ENCODE measurements around the gene CBFA2T2. TPM values are rescaled to one million over a fixed set of nuclear protein-coding genes. Genes with fewer than 3 reads are reported as not detected.

The CBFA2T2 gene
- total RNA-seq (2013; cell fraction: nucleolus; rRNA removed), result 21.8 and 22.2 TPM in 2 replicates
- total RNA-seq (2014; rRNA removed), result 2.6 and 2.7 TPM in 2 replicates
- total RNA-seq (2014; rRNA removed; fragmentation: Illumina TruSeq; extraction: Trizol), result 3.0 and 3.6 TPM in 2 replicates
- 5.7 and 6.2 TPM in 2 replicates for total RNA-seq (2021)
- polyA plus RNA-seq (2011; ENCODE audit: low read depth), result 2.7 TPM
- 6.9 and 8.2 TPM in 2 replicates for polyA plus RNA-seq (2011; rRNA removed)
- 7.8 and 9.2 TPM in 2 replicates for polyA plus RNA-seq (2011; cell fraction: cytosol; rRNA removed)
- 14.9 and 15.5 TPM in 2 replicates for polyA plus RNA-seq (2011; cell fraction: nucleus; rRNA removed)
- polyA plus RNA-seq (2012), result 4.8 and 6.5 TPM in 2 replicates
- polyA plus RNA-seq (2014; fragmentation: Illumina TruSeq; extraction: Trizol), result 4.3 and 5.2 TPM in 2 replicates
- under 1 TPM; 0.61 to 0.62 TPM for polyA plus RNA-seq (2014; fragmentation: Nextera tagmentation; extraction: Ambion mirVana)
- 6.2 and 7.0 TPM in 2 replicates for polyA plus RNA-seq (2014; rRNA removed)
- polyA plus RNA-seq (2016; fragmentation: Nextera tagmentation; extraction: Ambion mirVana), result 1 to 10 TPM; 7.1 to 8.6 TPM
- 10.7 and 15.5 TPM in 2 replicates for polyA minus RNA-seq (2011; rRNA and poly(A)+ RNA removed)
- 6.1 and 8.6 TPM in 2 replicates for polyA minus RNA-seq (2011; cell fraction: cytosol; rRNA and poly(A)+ RNA removed)
- polyA minus RNA-seq (2011; cell fraction: nucleus; rRNA and poly(A)+ RNA removed), result 4.0 and 7.4 TPM in 2 replicates
- Bru-seq, nascent RNA, result percentile 69 among the genes with signal in this experiment
- percentile 72 among the genes with signal in this experiment for BruChase-seq, experiment 1, labeled RNA remaining after a 6-hour chase
- percentile 71 among the genes with signal in this experiment for BruChase-seq, experiment 2, labeled RNA remaining after a 2-hour chase
- long read RNA-seq, experiment 1, partial matches to known transcripts, result 0 of 1 reads
- long read RNA-seq, experiment 1, other reads (novel, unspliced or antisense), result 1 of 1 reads
- long read RNA-seq, experiment 2, partial matches to known transcripts, result 3 of 8 reads
- long read RNA-seq, experiment 2, other reads (novel, unspliced or antisense), result 5 of 8 reads

DNA sequence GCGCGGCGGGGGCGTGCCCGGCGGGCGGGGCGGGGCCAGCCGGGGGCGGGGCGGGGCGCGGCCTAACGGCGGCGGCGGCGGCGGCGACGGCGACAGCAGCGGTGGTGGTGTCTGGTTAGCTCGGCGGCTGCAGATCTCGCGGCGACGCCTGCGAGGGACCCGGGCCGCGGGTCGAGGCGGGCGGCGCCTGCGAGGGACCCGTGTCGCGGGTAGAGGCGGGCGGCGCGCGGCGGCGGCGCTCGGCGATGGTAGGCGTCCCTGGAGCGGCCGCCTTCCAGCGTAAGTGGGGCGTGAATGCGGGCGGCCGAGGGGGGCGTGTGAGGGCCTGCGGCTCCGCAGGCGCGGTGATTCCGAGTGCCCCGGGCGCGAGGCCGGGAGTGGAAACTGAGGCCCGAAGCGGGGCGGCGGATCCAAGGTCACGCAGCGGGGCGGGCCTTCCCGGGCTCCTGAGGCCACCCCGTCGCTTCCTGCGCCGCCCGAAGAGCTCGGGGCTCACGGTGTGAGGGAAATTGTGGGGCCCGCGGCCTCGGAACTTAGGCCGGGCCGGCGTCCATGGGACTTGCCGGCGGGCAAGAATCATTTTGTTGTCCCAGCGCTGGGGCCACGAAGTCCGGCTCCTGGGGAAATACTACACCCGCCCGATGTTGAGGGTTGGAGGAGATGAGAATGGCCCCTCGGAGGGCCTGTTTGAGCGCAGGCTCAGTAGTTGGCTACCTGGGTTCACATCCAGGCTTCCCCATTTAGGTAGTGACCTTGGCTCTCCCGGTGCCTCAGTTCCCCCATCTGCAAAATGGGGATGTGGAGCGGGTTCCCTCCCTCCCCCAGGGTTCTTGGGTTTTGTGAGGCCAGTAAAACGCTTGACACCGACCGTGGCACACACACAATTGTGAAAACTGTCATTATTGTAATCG, at the start of gene CBFA2T2:
Gene CBFA2T2 (plus strand): TSS at position 74 of the 911 bp plus-strand sequence. CDS start 172 bp downstream, at position 246.
- ChIA-PET POLR2A (interaction anchor here (0.6 to 2.4 kb wide), 19 partner anchors 9 to 1606 kb away, joined by 3 to 20 read pairs (median 5); partner anchors contain the start of genes ACTL10, CDK5RAP1, PXMP4 and RALY), RAD21 (ENCODE audit: unreplicated experiment) (interaction anchor here (0.6 to 2.5 kb wide), 13 partner anchors 12 to 177 kb away, joined by 3 to 21 read pairs (median 3); partner anchors contain the start of genes ACTL10 and SNTA1), SMC1A (ENCODE audit: uncharacterized antibody, unreplicated experiment) (interaction anchor here (0.7 to 2.0 kb wide), 7 partner anchors 9 to 178 kb away, joined by 3 to 8 read pairs (median 5); no protein-coding TSS in a partner anchor)
- TF ChIP-seq, protein P1, sequence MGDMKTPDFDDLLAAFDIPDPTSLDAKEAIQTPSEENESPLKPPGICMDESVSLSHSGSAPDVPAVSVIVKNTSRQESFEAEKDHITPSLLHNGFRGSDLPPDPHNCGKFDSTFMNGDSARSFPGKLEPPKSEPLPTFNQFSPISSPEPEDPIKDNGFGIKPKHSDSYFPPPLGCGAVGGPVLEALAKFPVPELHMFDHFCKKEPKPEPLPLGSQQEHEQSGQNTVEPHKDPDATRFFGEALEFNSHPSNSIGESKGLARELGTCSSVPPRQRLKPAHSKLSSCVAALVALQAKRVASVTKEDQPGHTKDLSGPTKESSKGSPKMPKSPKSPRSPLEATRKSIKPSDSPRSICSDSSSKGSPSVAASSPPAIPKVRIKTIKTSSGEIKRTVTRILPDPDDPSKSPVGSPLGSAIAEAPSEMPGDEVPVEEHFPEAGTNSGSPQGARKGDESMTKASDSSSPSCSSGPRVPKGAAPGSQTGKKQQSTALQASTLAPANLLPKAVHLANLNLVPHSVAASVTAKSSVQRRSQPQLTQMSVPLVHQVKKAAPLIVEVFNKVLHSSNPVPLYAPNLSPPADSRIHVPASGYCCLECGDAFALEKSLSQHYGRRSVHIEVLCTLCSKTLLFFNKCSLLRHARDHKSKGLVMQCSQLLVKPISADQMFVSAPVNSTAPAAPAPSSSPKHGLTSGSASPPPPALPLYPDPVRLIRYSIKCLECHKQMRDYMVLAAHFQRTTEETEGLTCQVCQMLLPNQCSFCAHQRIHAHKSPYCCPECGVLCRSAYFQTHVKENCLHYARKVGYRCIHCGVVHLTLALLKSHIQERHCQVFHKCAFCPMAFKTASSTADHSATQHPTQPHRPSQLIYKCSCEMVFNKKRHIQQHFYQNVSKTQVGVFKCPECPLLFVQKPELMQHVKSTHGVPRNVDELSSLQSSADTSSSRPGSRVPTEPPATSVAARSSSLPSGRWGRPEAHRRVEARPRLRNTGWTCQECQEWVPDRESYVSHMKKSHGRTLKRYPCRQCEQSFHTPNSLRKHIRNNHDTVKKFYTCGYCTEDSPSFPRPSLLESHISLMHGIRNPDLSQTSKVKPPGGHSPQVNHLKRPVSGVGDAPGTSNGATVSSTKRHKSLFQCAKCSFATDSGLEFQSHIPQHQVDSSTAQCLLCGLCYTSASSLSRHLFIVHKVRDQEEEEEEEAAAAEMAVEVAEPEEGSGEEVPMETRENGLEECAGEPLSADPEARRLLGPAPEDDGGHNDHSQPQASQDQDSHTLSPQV (IDR thresholded peaks at IDR 0.05), result no peak
- TF ChIP-seq CHD2 (IDR thresholded peaks at IDR 0.05; ENCODE audit: borderline replicate concordance, low read depth, low read length) (no peak; the same call in 1 of the 2 replicates), ATF7 (IDR thresholded peaks at IDR 0.05; ENCODE audit: low read depth) (no peak), POLR2A (IDR thresholded peaks at IDR 0.05; ENCODE audit: low read depth, low read length) (peak; percentile 55), ATF2 (IDR thresholded peaks at IDR 0.05; ENCODE audit: low read length) (no peak), TCF3 (IDR thresholded peaks at IDR 0.05; ENCODE audit: borderline replicate concordance, insufficient read depth, low read depth, low read length) (no peak), TARDBP (IDR thresholded peaks at IDR 0.05; ENCODE audit: borderline replicate concordance) (no peak)
- TF ChIP-seq, protein P2, sequence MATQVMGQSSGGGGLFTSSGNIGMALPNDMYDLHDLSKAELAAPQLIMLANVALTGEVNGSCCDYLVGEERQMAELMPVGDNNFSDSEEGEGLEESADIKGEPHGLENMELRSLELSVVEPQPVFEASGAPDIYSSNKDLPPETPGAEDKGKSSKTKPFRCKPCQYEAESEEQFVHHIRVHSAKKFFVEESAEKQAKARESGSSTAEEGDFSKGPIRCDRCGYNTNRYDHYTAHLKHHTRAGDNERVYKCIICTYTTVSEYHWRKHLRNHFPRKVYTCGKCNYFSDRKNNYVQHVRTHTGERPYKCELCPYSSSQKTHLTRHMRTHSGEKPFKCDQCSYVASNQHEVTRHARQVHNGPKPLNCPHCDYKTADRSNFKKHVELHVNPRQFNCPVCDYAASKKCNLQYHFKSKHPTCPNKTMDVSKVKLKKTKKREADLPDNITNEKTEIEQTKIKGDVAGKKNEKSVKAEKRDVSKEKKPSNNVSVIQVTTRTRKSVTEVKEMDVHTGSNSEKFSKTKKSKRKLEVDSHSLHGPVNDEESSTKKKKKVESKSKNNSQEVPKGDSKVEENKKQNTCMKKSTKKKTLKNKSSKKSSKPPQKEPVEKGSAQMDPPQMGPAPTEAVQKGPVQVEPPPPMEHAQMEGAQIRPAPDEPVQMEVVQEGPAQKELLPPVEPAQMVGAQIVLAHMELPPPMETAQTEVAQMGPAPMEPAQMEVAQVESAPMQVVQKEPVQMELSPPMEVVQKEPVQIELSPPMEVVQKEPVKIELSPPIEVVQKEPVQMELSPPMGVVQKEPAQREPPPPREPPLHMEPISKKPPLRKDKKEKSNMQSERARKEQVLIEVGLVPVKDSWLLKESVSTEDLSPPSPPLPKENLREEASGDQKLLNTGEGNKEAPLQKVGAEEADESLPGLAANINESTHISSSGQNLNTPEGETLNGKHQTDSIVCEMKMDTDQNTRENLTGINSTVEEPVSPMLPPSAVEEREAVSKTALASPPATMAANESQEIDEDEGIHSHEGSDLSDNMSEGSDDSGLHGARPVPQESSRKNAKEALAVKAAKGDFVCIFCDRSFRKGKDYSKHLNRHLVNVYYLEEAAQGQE (IDR thresholded peaks at IDR 0.05; ENCODE audit: low read depth, low read length), result no peak

More for the DNA sequence above, at the start of gene CBFA2T2:
- DNase-seq (ENCODE audit: low read depth, low spot score) (no peak), FAIRE-seq (no peak), ATAC-seq (peak; percentile 77)
- CTCF ChIA-PET, result interaction anchor here (0.6 to 2.9 kb wide), 6 partner anchors 11 to 177 kb away, joined by 3 to 17 read pairs (median 4); partner anchors contain the start of gene ACTL10
- Histone ChIP-seq H2AFZ (ENCODE audit: control insufficient read depth, low read depth, low read length) (peak within 1 kb of the TSS; percentile 81), H4K20me1 (ENCODE audit: control insufficient read depth, insufficient read depth) (no peaks in the 10 kb centered on the region), H3K9me3 (replicated peaks; ENCODE audit: control insufficient read depth, insufficient read depth, low read length) (no peaks in the 10 kb centered on the region), H3K36me3 (ENCODE audit: control insufficient read depth in 2 of 2, insufficient read depth in 2 of 2, low read length in 1 of 2) (no peaks in the 10 kb centered on the region), H3K4me3 (peak within 1 kb of the TSS; percentile 96), H3K27ac (ENCODE audit: control insufficient read depth, insufficient read depth) (peak within 1 kb of the TSS; percentile 76), H3K4me1 (ENCODE audit: control insufficient read depth, insufficient read depth, low read length) (no peaks in the 10 kb centered on the region), H3K9ac (ENCODE audit: control insufficient read depth, insufficient read depth, low read length) (peak within 1 kb of the TSS; percentile 84), H3K79me2 (ENCODE audit: control insufficient read depth, insufficient read depth, low read length) (peaks cover 10% of the 10 kb centered on the region), H3K27me3 (replicated peaks in 1 of 2; ENCODE audit: control insufficient read depth in 2 of 2, insufficient read depth in 2 of 2, low read length in 1 of 2) (no peaks in the 10 kb centered on the region), H3K4me2 (ENCODE audit: control insufficient read depth, insufficient read depth) (peak within 1 kb of the TSS; percentile 91)
- 2% methylated on average over 70 of the region's 105 CpGs for WGBS (ENCODE audit: insufficient coverage, insufficient replicate concordance, low lambda C conversion rate, missing lambda C conversion rate)
- no TSS peak for BruUV-seq (replicated peaks)
- intact Hi-C loops (cut with micrococcal nuclease; ENCODE audit: unreplicated experiment), result no loop called here
- in situ Hi-C loops (cut with MboI), result no loop called here
